PC-3 (cell line): Measurements from ENCODE around the gene FBXW7.

ENCODE experiments used
- CTCF ChIP-seq: fragments of 300-600 bp; sonication (generic); conservative IDR thresholded peaks from 2 replicates; pipeline ENCODE4 v1.5.1; 2017; ENCODE audit warnings: antibody characterized with exemption, low read depth, mild to moderate bottlenecking, low read length
- EZH2 ChIP-seq: fragments of 300-600 bp; sonication (generic); IDR thresholded peaks from one replicate; pipeline ENCODE4 v1.6.1; 2017; ENCODE audit warnings: antibody characterized with exemption, mild to moderate bottlenecking, low read length; ENCODE audit not compliant: unreplicated experiment

DNA sequence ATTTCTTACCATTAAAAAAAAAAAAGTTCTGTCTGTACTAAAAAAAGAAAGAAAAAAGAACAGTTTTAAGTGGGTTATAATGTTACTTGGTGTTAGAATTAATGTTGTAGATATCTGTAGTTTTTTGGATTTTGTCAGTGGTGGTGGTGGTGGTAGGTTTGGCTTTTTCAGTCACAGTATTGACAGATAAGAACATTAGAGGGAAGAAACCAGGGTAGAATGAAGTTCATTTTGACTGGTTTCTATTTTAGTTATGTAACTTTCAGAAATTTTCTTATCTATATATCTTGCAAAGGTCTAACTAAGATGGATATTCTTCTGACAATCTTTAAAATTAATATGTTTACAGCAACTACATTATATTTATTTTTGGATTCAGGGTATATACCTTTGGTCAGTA is 105.4 kb downstream of the FBXW7 start:
- TF ChIP-seq CTCF, result no peak
- no peak for TF ChIP-seq EZH2
